Fibroblast of upper back skin (primary cell): Measurements from ENCODE around the gene DEDD.

Experiments
- DNase-seq: peaks from one replicate; pipeline ENCODE4 v3.0.0-alpha.2; 2013

Gene DEDD

DNA sequence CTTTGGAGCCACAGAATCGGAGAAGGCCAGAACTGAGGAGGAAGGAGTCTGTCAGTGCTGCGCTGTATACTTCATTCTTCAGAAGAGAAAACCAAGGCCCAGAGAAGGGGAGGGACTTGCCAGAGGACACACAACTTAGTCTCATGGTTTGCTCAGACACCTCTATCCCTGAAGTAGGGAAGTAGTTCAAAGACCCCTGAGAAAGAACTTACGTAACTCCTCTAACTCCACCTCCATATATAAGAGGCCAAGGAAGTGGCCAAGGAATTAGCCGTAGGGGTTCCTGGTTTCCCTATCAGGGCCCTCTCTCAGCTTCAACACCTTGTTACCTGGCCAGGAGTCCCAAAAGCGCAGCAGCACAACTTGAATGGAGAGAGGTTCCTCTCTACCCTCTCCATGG, 42.5 kb downstream of the DEDD start:
- DNase-seq, result no peak

DNA sequence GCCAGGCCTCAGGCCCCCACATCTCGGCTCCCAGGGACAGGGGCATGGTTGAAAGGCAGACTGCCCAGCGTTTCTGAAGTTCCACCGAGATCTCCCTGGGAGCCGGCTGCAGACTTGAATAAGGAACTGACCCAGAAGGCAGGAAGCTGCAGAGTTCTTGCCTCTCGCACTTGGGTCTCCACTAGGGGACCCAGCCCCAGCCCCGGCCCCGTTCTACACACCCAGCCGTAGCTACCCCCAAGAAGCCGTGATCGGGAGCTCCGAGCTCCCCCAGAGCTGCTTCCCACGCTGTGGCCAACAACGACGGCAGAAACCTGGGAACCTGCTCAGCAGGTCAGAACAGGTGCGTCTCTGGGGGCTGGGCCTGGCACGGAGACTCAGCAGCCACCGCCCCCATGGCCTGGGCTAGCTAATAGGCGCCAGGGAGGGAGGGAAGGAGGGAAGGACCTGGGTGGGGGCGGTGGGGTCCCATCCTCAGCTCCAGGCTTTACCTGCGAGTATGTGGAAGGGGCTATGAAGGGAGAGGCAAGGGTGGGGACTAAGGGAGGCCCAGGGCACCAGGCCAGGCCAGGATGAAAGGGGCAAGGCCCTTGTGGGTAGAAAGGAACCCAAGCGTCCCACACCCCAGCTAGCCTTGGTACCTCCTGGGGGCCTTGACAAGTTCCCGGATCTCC, 43.1 kb downstream of the DEDD start, which contains the start of gene NECTIN4:
NECTIN4 (minus strand) TSS at position 308 of the 674 bp plus-strand sequence; CDS start at position 46, 262 bp downstream.
- no peak for DNase-seq

DNA sequence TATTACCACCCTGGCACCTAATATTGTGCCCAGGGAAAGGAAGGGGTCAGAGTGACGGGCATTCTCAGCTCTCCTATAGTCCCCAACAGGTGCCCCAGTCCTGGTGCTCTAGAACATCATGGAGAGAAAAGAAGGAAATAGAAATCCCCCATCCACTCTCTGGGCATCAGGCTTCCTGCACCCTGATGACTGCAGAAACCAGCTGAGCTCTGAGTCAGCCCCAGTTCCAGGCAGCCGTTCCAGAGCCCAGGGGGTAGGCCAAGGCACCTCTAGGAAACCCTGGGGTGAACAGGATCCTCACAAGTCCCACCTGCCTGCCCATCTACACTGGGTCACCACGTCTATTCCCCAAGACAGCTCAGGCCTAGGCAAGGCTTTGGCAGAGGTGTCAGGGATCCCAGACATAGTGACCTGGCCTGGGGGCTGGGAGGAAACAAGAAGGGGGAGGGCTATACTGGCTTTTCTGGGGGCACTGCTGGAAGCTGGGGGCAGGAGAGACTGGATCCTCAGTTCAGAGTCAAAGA, 43.8 kb downstream of the DEDD start:
- DNase-seq, result no peak

DNA sequence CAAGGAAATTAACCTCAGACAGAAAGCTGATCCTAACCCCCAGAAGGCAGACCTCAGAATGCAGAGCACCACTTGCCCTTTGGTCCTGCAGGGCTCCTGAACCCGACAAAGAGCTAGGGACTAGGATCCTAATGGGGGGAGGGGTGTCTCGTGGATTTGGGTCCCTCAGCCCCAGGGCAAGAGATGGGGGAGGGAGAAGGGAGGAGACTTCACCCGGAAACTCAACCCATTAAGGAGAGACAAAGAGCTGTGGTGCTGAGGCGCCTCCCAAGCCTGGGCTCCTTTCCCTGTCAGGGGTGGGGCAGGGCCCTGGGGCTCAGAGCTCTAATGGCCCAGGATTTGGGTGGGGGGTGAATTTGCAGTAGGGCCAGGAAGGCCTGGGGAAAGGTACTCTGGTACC, 46.0 kb downstream of the DEDD start:
- DNase-seq, result no peak

DNA sequence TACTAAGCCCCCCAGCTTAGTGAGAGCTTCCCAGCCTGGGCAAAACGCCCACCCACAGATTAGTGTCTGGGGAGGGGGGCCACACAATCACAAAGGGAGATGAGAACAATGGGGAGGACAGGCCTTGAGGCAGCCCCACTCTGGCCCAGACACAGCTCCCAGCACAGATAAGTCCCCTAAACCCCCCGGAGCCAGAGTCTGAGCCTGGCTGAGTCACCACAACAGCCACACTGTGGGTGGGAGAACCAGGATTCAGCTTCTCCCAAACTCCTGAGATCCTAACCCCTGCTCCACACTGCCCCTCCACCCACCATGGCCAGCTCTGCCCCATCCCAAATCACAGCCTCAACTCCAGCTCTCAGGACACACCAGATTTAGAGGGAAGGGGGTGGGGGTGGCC, 47.3 kb downstream of the DEDD start:
- peak; percentile 44 for DNase-seq

DNA sequence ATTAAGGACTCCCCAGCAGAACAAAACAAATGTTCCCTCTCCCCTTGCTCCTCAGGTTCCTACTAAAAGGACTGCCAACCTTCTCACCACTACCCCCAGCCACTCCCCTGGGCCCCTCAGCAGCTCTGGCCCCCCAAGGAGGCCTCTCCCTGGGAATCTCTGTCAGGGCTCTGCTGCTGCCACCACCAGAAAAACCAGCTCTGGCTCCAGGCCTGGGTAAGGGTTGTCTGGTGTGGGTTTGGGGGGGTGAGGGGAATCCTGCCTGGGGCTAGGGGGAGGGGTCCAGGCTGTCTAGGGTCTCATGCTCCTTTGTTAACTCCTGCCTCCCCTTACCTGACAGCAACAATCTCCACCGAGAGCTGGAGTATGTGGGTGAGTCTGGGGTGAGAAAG, 47.9 kb downstream of the DEDD start:
- DNase-seq, result no peak

DNA sequence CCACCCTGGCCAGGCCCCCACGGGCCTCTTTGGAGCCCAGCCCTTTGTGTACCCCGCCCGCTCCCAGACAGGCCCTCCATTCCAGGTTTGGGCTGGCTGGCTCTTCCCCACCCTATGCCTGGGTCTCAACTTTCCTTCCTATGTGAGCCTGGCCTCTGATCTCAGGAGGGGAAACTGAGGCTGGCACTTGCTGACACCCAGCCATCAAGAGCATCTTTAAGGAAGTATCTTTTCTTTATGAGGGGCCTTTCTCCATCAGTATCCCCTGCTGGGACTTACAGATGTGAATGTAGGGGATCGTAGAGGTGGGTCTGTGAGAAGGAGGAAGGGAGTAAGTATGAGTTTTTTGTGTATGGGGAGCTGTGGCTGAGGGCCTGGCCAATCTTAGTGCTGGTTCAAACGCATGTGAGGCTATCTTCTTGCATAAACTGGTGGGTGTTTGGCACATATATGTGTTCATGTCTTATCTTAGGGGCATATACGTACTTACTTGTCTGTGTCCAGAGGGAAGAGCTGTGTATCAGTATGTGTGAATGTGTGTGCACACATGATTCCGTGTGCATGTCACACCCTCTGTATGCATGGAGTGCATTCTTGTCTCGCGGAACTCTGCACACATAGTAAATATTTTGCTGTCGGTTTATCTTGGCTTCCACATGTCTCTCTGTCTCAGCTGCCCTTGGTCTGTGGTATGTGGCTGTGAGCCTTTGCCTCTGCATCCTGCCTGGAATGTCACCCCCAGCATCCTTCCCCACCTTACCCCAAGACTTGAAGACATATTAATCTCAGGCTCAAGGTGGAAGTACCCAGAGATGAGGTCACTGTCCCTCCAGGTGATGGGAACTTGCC, 48.5 kb downstream of the DEDD start:
- DNase-seq, result no peak

DNA sequence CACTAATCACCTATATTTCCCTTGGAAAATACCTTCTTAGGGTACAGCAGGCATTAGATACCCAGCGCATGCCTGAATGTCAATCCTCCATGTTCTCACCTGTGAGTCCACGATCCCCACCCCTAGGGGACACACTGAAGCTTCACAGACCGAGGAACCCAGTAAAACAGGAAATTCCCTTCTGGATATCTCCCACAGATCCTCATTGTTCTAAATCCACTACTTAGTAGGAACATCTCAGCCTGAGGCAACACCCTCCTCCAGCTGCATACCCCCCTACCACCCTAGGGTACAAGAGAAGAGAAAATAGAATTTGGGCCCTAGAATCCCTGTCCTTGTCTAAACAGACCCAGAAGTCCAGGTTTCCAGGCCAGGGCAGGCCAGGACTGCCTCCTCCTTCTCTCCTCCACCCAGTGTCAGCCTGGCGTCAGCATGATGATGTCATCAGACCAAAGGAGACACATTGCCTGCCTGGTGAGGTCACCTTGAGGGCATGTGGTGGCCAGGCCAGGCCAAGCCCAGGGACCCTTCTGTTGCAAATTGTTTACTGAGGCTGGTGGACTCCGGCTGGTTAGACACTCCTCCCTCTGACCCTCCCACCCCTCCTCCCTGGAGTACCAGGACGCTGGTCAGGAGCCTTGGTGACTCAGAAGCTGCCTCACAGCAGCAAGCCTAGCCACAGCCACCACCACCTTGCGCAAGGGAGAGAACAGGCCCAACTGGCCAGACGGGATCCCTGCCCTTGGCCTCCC, 49.3 kb downstream of the DEDD start:
- peak; percentile 87 for DNase-seq

DNA sequence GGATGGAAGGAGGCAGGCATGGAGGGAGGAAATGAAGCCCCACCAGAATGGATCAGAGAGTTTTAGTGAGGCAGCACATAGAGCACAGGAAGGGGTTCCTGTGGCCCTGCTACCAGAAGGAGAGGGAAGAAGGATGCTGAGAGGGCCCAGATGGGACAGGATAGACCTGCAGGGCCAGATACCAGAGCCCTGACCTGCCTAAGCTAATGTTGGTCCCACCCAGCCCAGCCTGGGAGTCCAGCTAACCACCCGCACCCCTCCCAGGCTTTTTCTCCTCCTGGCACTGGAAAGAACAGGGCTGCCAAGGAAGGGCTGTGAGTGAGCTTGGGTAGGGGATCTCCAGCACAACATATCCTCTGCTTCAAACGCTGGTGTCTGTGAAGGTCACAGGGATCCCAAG, 50.0 kb downstream of the DEDD start:
- no peak for DNase-seq

DNA sequence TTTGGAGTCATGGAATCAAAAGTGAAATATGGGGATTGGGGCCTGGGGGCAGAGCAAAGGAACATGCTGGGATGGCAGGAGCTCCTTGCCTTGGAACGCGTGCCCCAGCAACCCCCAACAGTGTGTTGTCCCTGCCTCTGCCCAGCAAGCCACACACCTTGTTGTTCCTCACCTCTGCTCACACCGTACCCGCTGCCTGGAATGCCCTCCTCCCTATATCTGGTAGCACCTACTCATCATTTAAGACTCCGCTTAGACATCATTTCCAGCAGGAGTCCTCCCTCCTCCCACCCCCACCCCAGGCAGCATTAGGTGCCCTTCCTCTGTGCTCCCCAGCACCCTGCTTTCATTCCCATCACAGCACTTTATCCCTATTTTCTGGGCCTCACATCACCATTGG, 50.9 kb downstream of the DEDD start:
- DNase-seq, result no peak

DNA sequence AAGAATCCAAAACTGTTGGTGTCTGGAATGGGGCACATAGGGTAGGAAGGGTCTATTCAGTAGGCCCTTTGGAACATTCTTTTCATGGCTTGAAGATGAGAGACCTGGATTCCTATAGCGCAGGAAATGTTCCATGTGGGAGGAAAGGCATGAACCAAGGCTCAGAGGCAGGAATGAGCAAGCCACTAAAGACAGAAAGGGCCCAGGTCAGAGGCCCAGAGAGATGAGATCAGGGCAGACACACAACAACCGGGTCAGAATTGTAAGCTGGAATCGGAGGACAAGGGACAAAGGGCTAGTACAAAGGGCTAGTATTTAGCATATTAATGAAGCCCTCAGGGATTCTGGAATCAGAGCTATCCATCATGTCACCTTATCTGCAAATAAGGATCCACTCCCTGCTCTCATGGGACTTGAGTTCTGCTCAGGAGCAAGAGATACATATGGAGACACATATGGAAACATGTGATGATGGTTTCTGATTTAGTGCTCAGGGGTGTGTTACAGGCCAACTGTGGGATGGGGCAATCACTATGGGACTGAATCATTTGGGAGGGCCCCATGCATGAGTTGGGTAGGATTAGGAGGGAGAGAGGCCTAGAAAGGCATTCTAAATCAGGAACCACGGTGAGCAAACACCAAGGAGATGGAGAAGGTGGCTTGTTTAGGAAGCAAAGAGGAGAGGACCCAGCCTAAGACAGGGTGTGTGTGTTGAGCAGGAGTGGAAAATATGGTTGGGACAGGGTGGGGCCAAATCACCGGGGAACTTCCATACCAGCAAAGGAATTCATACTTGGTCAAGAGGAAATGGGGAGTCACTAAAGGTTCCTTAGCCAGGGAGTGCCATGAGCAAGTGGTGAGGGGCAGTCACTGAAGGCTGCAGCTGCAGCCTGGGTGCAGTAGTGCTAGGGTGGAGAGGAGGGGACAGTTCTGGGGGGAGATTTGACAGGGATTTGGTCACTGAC, 51.7 kb downstream of the DEDD start:
- peak; percentile 43 for DNase-seq

DNA sequence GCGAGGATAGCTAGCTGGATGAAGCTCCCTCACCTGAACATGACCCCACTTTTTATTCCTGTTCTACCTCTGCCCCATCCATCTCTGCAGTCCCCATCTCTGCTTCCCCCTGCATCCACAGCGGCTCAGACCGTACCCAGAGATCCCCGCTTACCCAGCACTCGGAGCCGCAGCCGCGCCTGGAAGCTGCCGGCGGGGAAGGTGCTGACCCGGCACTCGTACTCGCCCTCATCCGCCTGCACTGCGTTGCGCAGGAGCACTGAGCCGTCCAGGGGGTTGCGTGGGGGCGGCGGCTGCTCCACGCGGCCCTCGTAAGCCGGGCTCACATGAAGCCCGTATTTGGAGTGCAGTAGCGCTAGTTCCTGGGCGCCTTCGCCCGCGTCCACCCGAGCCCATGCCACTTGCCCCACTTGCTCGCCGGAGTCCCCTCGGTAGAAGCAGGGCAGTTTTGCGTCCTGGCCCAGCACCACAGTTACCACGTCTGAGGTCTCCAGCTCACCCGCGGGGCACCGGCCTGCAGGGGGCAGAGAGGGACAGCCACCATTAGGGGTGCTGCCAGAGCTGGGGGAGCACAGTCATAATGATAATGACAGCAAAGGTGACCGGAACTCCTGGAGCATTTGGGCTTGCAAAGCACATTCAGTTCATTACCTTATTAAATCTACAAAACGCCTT, 52.9 kb downstream of the DEDD start:
- no peak for DNase-seq

DNA sequence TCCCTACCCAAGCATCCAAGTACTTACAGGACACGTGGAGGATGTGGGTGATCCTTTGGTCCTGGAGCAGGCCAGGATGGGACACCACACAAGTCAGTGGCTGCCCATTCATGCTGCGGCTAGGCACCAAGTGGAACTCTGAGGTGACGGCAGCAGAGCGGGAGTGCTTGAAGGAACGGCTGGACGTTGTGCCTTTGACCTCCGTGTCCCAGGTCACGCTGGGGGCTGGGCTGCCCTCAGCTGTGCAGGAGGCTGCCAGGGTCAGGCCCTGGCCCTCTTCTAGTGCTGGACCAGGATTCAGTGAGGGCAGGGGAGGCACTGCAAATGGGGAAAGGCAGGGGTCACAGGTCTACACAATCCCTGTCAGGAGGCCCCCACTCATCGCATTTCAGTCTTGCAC, 55.0 kb downstream of the DEDD start:
- no peak for DNase-seq

DNA sequence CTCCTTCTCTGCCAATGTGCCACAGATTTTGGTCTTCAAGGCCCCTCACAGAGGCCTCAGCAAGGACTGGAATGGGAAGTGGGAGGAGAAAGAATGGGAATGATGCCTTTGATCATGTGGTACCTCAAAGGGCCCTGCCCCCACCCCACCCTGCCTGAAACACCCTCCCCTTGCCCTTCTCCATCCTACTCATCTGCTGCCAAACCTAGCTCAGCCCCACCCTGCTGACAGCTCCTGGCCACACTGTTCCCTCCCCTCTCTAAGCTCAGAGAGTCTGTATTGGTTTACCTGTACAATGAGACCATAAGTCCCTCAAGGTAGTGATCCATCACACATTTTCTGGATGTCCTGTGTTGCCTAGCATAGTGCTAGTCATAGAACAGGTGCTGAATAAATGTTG, 56.1 kb downstream of the DEDD start:
- DNase-seq, result no peak

DNA sequence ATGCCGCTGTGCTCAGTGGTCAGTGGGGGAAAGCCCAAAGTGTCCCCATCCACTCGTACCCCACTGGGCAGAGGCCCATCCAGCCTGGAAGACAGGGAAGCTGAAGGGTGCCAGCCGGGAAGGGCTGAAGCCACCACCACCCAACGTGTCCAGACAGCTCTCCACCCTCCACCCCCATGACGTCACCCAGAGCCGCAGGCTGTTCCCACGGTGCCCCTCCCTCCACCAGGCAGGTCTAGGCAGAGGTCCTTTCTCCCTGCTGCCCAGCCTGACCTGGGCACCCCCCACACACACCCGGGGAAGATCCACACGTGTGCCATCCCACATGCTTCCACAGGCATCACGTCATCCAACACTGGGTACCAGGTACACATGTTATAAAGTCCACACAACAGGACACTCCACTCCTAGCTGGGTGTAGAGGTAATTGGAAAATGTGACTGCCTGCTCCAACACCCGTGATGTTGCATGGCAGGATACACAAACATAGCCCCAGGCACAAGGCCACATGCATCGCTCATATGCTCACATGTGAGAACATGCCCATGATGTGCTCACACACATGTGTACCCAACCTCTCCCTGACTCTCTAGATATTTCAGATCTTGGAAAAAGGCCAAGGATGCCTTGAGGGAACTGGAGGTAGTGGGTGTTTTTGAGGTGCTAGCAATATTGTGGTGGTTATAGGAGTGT, 57.6 kb downstream of the DEDD start:
- DNase-seq, result no peak

DNA sequence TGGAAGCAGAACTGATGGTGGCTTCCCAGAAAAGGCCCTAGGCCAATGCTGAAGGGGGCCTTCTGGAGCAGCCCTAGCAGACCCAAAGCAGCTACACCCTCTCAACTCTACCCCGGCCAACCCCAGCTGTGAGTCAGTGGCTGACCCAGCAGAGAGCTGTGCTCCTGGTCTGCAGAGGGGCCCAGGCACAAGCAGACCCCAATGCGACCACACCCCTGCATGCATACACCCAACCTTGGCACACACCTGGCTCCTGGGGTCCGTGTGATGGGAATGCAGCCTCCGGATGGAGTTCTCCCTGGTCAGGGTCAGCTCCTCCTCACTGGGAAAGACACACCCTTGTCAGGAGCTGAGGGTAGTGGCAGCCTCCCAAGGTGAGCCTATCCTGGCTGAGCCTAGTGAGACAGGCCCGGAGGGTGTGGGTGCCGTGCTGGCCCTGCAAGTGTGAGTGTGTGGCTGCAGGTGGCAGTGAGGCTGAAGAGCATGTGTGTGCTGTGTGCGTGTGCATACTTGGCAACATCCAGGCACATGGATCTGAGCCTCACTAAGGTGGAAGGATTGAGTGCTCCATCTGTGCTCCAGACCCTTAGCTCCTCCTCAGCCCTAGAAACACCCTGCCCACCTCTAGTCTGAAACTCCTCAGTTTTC, 58.9 kb downstream of the DEDD start:
- no peak for DNase-seq

DNA sequence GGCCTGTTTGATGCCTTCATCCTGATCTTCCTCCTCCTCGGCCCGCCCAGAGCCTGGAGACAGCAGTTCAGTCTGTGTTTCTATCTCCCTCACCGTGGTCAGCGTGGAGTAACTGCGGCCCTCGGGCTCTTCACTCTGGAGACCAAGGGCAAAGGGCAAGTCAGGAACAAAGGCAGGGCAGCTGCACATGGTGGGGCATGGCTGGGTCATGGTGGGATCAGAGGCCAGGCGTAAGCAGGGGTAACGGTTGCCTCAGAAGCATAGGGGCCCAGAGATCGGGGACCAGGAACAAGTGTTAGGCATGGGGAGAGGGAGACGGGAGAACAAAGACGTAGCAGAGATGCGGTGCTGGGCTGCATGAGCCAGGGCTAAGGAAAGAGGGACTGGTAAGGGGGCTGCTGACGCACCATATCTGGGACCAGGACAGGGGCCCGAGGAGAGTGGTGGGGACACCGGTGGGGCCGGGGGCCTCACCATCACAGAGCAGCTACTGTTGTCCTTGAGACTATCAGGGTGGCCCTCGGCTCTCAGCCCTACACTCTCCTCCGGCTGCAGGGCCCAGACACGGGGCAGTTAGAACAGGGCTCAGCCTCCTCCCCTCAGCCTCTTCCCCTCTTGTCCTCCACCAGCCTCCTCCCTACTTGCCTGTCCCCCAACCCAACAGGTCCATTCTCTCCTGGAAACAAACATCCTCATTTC, 59.6 kb downstream of the DEDD start:
- DNase-seq, result no peak

DNA sequence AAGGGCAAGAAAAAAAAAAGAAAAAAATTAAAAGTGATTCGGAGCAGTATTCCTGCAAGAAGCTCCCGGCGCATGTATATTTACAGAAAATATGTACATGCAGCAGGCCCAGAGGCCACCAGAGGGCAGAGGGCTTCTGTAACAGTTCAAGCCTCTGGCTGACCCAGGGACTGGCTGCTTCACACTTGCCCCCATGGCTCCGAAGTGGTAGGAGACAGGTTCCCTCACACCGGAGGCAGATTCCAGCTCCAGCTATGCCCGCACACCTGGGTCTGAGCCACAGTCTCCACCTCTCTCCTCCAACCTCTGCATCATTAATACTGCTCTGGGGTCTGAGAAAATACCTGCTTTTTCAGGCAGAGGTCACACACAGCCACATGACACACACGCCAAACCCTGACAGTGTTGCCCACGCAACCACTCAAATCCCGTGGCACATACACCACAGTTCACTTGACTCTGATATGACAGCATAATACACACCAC, 60.5 kb downstream of the DEDD start:
- peak; percentile 49 for DNase-seq
